ENCODE measurements around the gene TCF12.
"Not testable (repeated sequence)": the region's sequence is repeated elsewhere in the genome, so short reads cannot be mapped to it uniquely, and the experiment has no call there.

TCF12 gene

GRCh38 chr15:57146506-57147201 is 228.2 kb downstream of the TCF12 start:
- no peak for DNase-seq

GRCh38 chr15:57147621-57148020 is 229.2 kb downstream of the TCF12 start:
- DNase-seq, result no peak

GRCh38 chr15:57148262-57148661 is 229.8 kb downstream of the TCF12 start:
- DNase-seq, result no peak

GRCh38 chr15:57149196-57149595 is 230.8 kb downstream of the TCF12 start:
- DNase-seq, result no peak

- DNase-seq, result no peak
Measured at GRCh38 chr15:57150066-57150865, 231.8 kb downstream of the TCF12 start.

- DNase-seq, result not testable (repeated sequence)
Measured at GRCh38 chr15:57150866-57151203, 232.4 kb downstream of the TCF12 start.

DNA sequence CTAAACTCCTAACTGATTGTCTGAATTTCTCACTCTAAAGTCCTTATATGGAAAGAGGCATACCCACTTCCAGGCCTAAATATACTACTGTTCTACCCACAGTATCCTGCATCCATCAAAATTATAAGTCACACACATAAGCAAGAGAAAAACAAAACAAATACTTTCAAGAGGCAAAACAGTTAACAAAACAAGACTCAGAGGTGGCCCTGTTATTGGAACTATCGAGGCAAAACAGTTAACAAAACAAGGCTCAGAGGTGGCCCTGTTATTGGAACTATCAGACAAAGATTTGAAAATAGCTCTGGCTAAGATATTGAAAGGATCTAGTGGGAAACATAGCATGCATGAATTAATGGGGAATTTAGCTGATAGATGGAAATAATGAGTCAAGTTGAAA is 233.7 kb downstream of the TCF12 start:
- no peak for DNase-seq

- no peak for DNase-seq
Measured at GRCh38 chr15:57152666-57153539, 234.5 kb downstream of the TCF12 start.

DNA sequence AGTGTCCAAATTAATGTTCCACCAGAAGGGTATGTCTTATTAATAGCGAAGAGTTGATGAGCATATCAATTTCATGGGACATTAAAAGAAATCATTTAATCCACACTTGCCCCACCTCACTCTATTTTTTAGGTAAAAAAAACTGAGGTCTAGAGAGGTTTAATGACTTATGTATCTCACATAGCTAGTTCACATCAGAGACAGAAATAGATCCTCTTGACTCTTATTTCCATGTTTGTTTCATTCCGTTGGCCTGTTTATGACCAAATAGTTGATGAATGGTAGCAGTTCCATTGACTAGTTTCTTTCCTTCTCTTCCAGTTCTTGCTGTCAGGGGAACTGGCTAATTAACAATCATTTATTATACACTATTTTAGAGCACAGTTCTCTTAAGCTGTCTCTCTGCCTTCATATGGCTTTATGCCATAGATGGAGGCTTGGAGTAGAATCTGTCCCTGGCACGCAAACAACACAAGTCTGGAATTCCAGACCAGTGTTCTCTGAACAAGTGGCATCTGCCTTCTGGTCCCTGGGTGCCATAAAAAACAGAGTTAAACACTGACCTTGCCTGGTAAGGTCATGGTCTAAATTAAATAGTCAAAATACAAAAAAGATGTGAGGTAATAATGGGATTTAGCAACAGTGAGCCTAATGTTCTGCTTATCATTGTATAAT is 237.9 kb downstream of the TCF12 start:
- no peak for DNase-seq

GRCh38 chr15:57158589-57158988 is 240.1 kb downstream of the TCF12 start:
- no peak for DNase-seq

- DNase-seq, result no peak
Measured at GRCh38 chr15:57158997-57159668, 240.7 kb downstream of the TCF12 start.

- DNase-seq, result no peak
Measured at GRCh38 chr15:57159767-57160166, 241.3 kb downstream of the TCF12 start.

GRCh38 chr15:57160823-57161560 is 242.5 kb downstream of the TCF12 start:
- DNase-seq, result no peak

- DNase-seq, result not testable (repeated sequence)
Measured at GRCh38 chr15:57164251-57164650, 245.8 kb downstream of the TCF12 start.

- no peak for DNase-seq
Measured at GRCh38 chr15:57165992-57166391, 247.5 kb downstream of the TCF12 start.

- DNase-seq, result no peak
Measured at GRCh38 chr15:57167821-57168395, 249.5 kb downstream of the TCF12 start.

DNA sequence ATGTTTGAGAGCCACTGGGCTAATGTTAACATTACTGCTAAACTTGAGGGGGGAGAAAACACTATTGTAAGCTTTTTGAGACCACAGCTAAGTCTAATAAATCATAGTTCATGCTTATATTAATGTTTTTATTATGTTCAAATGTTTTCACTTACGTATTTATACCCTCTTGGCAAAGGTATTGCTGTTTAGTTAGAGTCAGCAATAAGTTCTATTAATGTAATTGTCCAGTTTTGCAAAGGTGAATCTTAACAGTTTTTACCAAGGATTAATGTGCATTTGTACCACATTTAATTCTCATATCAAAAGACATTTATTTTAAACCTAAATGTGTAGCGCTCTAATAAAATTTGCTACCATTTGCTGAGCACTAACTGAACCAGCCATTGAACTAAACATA is 251.2 kb downstream of the TCF12 start:
- no peak for DNase-seq

- DNase-seq, result no peak
Measured at GRCh38 chr15:57171426-57171825, 253.0 kb downstream of the TCF12 start.

- DNase-seq, result no peak
Measured at GRCh38 chr15:57172925-57173324, 254.5 kb downstream of the TCF12 start.

GRCh38 chr15:57183041-57183440 is 264.6 kb downstream of the TCF12 start:
- DNase-seq, result no peak
